Endothelial cell of umbilical vein (primary cell): ENCODE measurements around the gene CAMK2D.

Experiments
- POLR2A ChIP-seq: IDR thresholded peaks from 2 replicates; pipeline ENCODE4 v1.6.1; 2012; ENCODE audit warnings: low read depth, mild to moderate bottlenecking, control low read depth, low read length
- POLR2AphosphoS5 ChIP-seq: IDR thresholded peaks from 2 replicates; pipeline ENCODE4 v1.6.1; 2012; ENCODE audit warnings: low read depth, mild to moderate bottlenecking, control low read depth, low read length, moderate library complexity; ENCODE audit not compliant: insufficient read depth

DNA sequence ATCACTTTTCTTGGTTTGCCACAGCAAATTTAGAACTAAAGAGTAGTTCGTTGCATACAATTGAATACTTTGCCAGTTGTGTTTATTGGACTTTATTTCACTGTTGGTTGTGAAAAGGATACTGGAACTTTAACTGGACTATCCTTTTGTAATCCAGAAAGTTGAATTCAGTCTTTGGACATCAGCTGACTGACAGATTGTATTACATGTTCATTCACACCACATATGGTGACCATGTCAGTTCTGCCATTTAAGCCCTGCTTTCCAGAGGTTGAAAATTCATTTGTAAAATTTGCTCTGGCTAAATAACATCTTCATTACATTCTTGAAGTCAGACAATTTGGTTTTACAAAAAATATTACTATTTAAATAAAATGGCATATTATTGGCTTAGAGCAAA lies 251.7 kb downstream of the CAMK2D start:
- TF ChIP-seq POLR2A: no peak
- no peak for TF ChIP-seq POLR2AphosphoS5
